GM19351 (cell line): Measurements from ENCODE around the gene RPS27.
A peak's percentile ranks its signal among the peaks of the same experiment; 100 is the strongest.
"Not testable (repeated sequence)": the region's sequence is repeated elsewhere in the genome, so short reads cannot be mapped to it uniquely, and the experiment has no call there.

ENCODE experiments used
- ATAC-seq: cut with Tn5 transposase; IDR thresholded peaks from one replicate; pipeline ENCODE4 v1.9.1; 2021; ENCODE audit warnings: mild to moderate bottlenecking, moderate library complexity; ENCODE audit not compliant: unreplicated experiment

Gene RPS27

GRCh38 chr1:153960206-153960605 lies 30.4 kb upstream of the RPS27 start:
- ATAC-seq, result no peak

DNA sequence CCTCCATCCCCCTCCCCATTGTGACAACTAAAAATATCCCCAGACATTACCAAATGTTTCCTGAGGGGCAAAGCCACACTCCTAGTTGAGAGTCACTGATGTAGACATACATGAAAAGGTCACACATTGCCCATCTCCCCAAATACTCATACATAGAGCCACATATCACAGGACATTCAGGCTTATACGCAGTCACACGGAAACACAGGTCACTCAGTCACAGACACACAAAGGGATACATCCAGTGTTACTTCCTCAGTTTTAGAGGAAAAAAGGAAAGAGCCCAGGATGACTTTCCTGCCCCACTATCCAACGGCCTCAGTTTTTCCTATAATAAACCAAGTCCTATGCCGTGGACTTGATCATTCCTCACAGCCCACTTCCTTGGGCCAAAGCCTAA lies 29.1 kb upstream of the RPS27 start:
- no peak for ATAC-seq

DNA sequence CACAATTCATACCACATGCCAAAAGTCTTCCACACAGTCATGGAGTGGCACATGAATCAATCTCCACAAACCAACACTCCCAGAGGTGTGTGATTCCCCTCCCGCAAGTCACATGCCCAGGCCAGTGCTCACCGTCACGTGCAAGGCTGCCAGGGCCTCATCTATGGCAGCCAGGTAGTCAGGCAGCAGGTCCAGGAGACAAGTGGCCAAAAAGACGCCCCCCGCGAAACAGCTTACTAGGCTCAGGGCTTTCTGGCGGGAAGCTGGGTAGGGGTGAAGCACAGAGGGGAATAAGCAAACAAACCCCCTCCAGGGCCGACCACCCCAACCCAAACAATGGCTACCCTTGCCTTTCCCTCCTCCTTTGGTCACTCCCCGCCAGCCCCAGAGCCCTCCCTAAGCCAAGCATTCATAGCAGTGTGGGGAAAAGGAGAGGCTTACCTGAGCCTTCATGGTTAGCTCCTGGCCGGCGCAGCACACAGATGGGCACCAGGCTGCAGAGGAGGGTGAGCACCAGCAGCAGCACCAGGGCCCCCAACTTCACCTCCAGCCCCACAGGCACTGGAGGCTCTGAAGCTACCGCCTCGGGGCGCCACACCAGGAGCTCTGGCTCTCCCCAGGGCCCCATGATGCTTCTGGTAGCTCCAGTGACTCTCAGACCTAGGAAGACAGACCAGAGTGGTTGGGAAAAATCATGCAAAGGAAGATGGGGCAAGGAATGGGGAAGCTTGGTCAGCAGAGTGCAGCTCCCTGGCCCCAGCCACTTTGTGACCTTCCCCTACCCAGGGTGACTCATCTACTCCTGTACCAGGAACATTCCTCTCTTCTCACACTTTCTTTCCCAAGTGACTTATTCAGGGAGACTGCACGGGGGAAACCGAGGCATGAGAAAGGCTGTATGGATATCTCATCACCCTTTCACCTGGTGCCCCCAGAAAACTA lies 28.2 kb upstream of the RPS27 start:
- no peak for ATAC-seq

DNA sequence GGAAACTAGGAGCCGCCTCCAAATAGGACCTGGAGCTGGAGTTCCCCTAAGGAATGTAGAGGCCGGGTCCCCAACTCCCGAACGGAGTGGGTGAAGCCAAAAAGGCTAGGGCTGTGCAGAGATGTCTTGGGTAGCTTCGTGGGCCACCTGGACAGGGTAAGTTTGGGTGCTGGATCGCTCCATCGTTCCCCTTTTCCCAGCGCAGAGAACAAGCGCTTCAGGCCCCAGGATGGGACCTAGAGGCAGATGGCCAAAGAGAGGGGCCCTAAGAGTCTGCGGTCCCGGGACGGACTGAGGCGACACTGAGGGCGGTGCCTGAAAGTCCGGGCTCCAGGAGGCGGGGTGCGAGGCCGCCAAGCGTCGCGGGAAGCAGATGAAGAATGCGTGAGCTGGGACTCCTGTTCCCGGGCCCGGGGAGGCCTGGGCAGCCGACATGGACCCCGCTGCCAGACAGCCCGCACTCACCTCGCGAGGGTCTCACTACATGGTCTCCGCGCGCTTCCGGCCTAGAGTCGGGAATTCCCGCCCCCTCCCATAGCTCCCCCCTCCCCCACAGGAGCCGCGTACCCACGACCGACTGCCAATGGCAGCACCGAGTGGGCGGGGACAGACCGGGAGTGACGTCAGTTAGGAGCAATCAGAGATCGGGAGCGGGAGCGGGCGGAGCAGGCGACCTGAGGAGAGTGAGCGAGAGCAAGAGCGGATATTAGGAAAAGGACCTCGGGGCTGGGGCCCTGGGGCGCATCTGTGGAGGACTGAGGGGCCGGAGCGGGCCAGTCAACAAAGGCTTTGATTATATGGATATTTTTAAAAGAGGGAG lies 27.3 kb upstream of the RPS27 start, which contains the start of gene SLC39A1:
Gene SLC39A1 (minus strand): TSS at position 508 of the 820 bp plus-strand sequence. CDS start 822 bp downstream, outside the sequence.
- peak; percentile 40 for ATAC-seq

- ATAC-seq, result peak; percentile 10
Observed at GRCh38 chr1:153963850-153964331, 26.7 kb upstream of the RPS27 start.

DNA sequence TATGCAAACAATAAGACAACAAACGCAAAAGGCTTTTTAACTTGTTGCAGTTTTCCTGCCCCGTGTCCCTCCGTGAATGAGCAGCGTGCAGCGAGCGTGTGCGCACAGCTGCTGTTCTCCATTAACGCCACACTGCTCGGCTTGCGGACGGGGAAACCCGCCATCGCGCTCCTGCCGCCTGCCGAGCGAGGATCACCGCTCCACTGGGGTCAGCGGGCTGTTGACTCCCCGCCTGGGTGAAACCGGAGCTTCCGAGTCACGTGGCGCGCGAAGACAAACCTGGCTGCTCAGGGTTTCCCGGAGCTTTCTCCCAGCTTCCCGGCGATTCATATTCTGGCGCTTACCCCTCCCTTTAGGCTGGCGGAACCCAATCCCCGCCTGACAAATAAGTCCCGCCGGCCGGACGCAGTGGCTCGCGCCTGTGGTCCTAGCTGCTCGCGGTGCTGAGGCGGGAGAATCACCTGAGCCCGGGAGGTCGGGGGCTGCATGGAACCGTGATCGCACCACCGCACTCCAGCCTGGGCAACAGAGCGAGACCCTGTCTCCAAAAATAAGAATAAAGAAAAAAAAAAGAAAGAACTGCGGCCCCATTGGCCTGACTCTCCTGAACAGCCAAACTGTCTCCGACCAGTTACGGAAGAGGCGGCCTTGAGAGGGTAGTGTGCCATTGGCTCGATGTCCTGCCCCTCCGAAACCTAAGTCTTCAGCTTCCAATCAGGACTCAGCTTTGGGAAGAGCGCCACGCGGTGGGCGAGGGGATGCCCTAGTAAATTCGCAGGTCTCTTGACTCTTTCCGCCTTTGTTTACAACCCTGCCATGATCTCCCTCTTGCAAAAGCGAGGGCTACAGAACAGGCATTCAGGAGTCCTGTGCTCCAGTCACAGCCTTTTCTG lies 23.2 kb upstream of the RPS27 start, which contains the start of gene CREB3L4:
Gene CREB3L4 (plus strand): TSS at position 796 of the 893 bp plus-strand sequence. CDS start 624 bp downstream, outside the sequence.
- ATAC-seq, result peak; percentile 75

GRCh38 chr1:153968000-153968363 lies 22.6 kb upstream of the RPS27 start:
- no peak for ATAC-seq

GRCh38 chr1:153968408-153968807 lies 22.2 kb upstream of the RPS27 start:
- ATAC-seq, result no peak

- ATAC-seq, result no peak
Observed at GRCh38 chr1:153968972-153969371, 21.6 kb upstream of the RPS27 start.

GRCh38 chr1:153970346-153970745 lies 20.2 kb upstream of the RPS27 start:
- no peak for ATAC-seq

DNA sequence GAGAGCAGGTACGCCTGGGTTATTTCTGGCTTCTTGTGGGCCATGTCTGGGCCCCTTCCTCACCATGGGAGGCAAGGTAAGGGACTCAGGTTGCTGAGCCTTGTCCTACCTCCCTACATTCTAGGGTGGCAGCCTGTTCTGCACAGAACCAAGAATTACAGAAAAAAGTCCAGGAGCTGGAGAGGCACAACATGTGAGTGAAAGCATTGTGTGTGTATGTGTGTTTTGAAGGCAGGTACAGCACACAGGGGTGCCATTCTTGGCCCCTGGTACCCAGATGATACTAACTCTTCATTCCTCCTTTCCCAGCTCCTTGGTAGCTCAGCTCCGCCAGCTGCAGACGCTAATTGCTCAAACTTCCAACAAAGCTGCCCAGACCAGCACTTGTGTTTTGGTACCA lies 17.5 kb upstream of the RPS27 start:
- no peak for ATAC-seq

- ATAC-seq, result no peak
Observed at GRCh38 chr1:153973525-153973924, 17.0 kb upstream of the RPS27 start.

DNA sequence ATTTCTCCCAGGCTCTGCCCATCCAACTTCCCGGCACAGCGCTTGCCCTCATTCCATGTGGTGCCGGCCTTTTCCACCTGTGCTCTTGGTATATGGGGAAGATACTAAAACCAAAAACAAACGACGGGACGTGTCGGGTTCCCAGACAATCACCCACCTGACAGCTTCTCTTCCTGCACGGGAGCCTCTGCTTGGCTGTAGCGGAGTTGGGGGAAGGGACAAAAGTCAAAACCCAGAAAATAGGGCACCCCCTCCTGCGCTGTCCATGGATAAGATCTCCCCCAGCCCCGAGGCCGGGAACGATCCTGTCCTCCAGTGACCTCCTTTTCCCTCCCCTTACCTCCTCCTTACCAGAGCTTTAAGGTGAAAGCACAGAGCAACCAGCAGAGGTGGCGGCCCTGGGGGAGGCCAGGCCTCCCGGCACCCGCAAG lies 13.7 kb upstream of the RPS27 start:
- ATAC-seq, result no peak

GRCh38 chr1:153977250-153978240 lies 13.0 kb upstream of the RPS27 start, which contains the start of gene JTB:
JTB (minus strand) TSS chr1:153977674; CDS start chr1:153977252, 422 bp downstream.
- peak; percentile 82 for ATAC-seq

- no peak for ATAC-seq
Observed at GRCh38 chr1:153978274-153978909, 12.2 kb upstream of the RPS27 start.

GRCh38 chr1:153979091-153979490 lies 11.5 kb upstream of the RPS27 start:
- not testable (repeated sequence) for ATAC-seq

GRCh38 chr1:153981735-153982134 lies 8.8 kb upstream of the RPS27 start:
- not testable (repeated sequence) for ATAC-seq

GRCh38 chr1:153984123-153984894 lies 6.3 kb upstream of the RPS27 start:
- no peak for ATAC-seq
